OCI-LY7 (cell line): ENCODE measurements around the gene AMOTL2. TPM values are rescaled to one million over a fixed set of nuclear protein-coding genes. Genes with fewer than 3 reads are reported as not detected.

Source experiments
- BruUV-seq: library from RNA; stranded (reverse); fragments of 400-500 nt; replicated peaks from 2 replicates; lab custom pipeline; 2021; lab: Mats Ljungman, UMichigan
- CTCF ChIA-PET: fragments of 300-600 bp; sonication (Branson Sonifier 250); formaldehyde crosslinking; loops from one replicate; lab custom pipeline; 2022; ENCODE audit warnings: antibody characterized with exemption; ENCODE audit not compliant: unreplicated experiment; lab: Charles Lee
- POLR2A ChIA-PET: fragments of 300-600 bp; sonication (Branson Sonifier 250); formaldehyde crosslinking; loops from one replicate; lab custom pipeline; 2022; ENCODE audit warnings: antibody characterized with exemption; lab: Charles Lee
- DNase-seq: peaks from one replicate; pipeline ENCODE4 v3.0.0-alpha.2; 2015; ENCODE audit warnings: low spot score
- H2AFZ ChIP-seq: fragments of 200-600 bp; sonication (generic), shearing (Covaris generic); 2 replicates; pipeline ENCODE4 v1.6.1; 2014; ENCODE audit warnings: mild to moderate bottlenecking, antibody characterized with exemption, low read length, moderate library complexity
- H3K27ac ChIP-seq: fragments of 200-600 bp; sonication (generic); 2 replicates; pipeline ENCODE4 v1.5.1; 2014; ENCODE audit warnings: mixed run types, low read depth, mild to moderate bottlenecking, moderate library complexity, low read length, inconsistent platforms; ENCODE audit not compliant: poor library complexity, severe bottlenecking
- H3K36me3 ChIP-seq: fragments of 200-600 bp; sonication (generic); 2 replicates; pipeline ENCODE4 v1.6.1; 2014; ENCODE audit warnings: mild to moderate bottlenecking, antibody characterized with exemption, low read length, moderate library complexity, mixed read lengths; ENCODE audit not compliant: insufficient read depth
- H3K4me1 ChIP-seq: fragments of 200-600 bp; sonication (generic); 2 replicates; pipeline ENCODE4 v1.5.1; 2014; ENCODE audit warnings: mild to moderate bottlenecking, low read length; ENCODE audit not compliant: insufficient read depth, poor library complexity, severe bottlenecking
- H3K4me2 ChIP-seq: fragments of 200-600 bp; sonication (generic); 2 replicates; pipeline ENCODE4 v1.6.1; 2014; ENCODE audit warnings: mild to moderate bottlenecking, low read length
- H3K4me3 ChIP-seq: fragments of 200-600 bp; sonication (generic); 2 replicates; pipeline ENCODE4 v1.5.1; 2014; ENCODE audit warnings: mild to moderate bottlenecking, low read depth, low read length; ENCODE audit not compliant: poor library complexity, severe bottlenecking
- H3K79me2 ChIP-seq: fragments of 200-600 bp; sonication (generic); 2 replicates; pipeline ENCODE4 v1.6.1; 2016; ENCODE audit warnings: low read depth, mild to moderate bottlenecking, low read length, moderate library complexity, mixed read lengths; ENCODE audit not compliant: insufficient read depth
- H3K9me2 ChIP-seq: fragments of 200-600 bp; sonication (generic); 2 replicates; pipeline ENCODE4 v1.6.1; 2016; ENCODE audit warnings: mild to moderate bottlenecking, low read length, mixed read lengths; ENCODE audit not compliant: insufficient read depth
- H3K9me3 ChIP-seq: fragments of 200-600 bp; sonication (generic); 2 replicates; pipeline ENCODE4 v1.6.1; 2014; ENCODE audit warnings: mild to moderate bottlenecking, mixed run types, low read length, mixed read lengths
- H4K20me1 ChIP-seq: fragments of 200-600 bp; sonication (generic); 2 replicates; pipeline ENCODE4 v1.6.1; 2014; ENCODE audit warnings: mild to moderate bottlenecking, antibody characterized with exemption, low read length, moderate library complexity, mixed read lengths; ENCODE audit not compliant: insufficient read depth
- EZH2phosphoT487 ChIP-seq: fragments of 200-600 bp; sonication (generic); IDR thresholded peaks from 2 replicates; pipeline ENCODE4 v1.6.1; 2018; ENCODE audit warnings: low read depth, borderline replicate concordance, mild to moderate bottlenecking, mixed run types, antibody characterized with exemption, low read length, moderate library complexity, mixed read lengths
- intact Hi-C: fragments of 100-400 bp; cut with micrococcal nuclease; formaldehyde crosslinking; loops from one replicate; pipeline ENCODE4 v1.10.0; 2022; ENCODE audit not compliant: unreplicated experiment
- total RNA-seq, 2 experiments: library from RNA; depleted of rRNA in 1 of 2; stranded (reverse); fragments of >200 nt in 1 of 2; shearing (Covaris generic) in 1 of 2; gene quantifications; 2 replicates each; pipeline ENCODE4 v1.2.3, GENCODE V29; 2014 to 2022
- TF ChIP-seq, protein P1 (sequence below): fragments of 200-600 bp; sonication (generic); conservative IDR thresholded peaks from 2 replicates; pipeline ENCODE4 v1.5.1; 2014; ENCODE audit warnings: mild to moderate bottlenecking, antibody characterized with exemption, low read length, moderate library complexity, mixed read lengths

AMOTL2 gene
- total RNA-seq, 2 experiments from 2014 or later, result not detected

DNA sequence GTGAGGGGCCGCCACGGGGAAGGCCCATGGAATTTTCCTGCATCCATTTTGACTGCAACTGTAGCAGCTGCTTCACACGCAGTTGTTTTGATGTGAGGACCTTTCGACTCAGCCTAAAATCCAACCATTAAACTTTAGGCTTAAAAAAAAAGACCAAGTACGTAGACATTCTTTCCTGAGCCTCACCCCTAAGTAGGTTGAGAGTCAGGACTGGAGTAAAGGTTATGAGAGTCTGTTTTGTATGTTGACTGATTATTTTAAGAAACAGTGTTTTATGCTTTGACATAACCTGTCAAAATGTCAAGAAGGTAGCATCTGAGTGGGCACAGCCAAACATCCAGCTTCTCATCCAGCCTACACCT is 45.7 kb upstream of the AMOTL2 start:
- intact Hi-C loops, result no loop called here
- ChIA-PET POLR2A (interaction anchor here (0.7 kb wide), 1 partner anchor 725 kb away, joined by 3 read pairs; no protein-coding TSS in a partner anchor), CTCF (interaction anchor here (0.5 kb wide), 1 partner anchor 39 kb away, joined by 3 read pairs; no protein-coding TSS in a partner anchor)
- H3K27ac ChIP-seq, result no peak overlapping the region
- no peaks in the 10 kb centered on the region for H4K20me1 ChIP-seq
- no TSS peak for BruUV-seq
- no peaks in the 10 kb centered on the region for H3K9me2 ChIP-seq
- no peaks in the 10 kb centered on the region for H3K4me1 ChIP-seq
- H3K9me3 ChIP-seq, result peaks cover 2% of the 10 kb centered on the region; the same call in 1 of the 2 replicates
- no peaks in the 10 kb centered on the region for H3K79me2 ChIP-seq
- DNase-seq, result no peak
- H3K36me3 ChIP-seq, result no peaks in the 10 kb centered on the region
- no peak overlapping the region for H3K4me2 ChIP-seq
- no peak overlapping the region for H2AFZ ChIP-seq
- no peak overlapping the region for H3K4me3 ChIP-seq
- TF ChIP-seq, protein P1, sequence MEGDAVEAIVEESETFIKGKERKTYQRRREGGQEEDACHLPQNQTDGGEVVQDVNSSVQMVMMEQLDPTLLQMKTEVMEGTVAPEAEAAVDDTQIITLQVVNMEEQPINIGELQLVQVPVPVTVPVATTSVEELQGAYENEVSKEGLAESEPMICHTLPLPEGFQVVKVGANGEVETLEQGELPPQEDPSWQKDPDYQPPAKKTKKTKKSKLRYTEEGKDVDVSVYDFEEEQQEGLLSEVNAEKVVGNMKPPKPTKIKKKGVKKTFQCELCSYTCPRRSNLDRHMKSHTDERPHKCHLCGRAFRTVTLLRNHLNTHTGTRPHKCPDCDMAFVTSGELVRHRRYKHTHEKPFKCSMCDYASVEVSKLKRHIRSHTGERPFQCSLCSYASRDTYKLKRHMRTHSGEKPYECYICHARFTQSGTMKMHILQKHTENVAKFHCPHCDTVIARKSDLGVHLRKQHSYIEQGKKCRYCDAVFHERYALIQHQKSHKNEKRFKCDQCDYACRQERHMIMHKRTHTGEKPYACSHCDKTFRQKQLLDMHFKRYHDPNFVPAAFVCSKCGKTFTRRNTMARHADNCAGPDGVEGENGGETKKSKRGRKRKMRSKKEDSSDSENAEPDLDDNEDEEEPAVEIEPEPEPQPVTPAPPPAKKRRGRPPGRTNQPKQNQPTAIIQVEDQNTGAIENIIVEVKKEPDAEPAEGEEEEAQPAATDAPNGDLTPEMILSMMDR, result no peak
- no peak for TF ChIP-seq EZH2phosphoT487

DNA sequence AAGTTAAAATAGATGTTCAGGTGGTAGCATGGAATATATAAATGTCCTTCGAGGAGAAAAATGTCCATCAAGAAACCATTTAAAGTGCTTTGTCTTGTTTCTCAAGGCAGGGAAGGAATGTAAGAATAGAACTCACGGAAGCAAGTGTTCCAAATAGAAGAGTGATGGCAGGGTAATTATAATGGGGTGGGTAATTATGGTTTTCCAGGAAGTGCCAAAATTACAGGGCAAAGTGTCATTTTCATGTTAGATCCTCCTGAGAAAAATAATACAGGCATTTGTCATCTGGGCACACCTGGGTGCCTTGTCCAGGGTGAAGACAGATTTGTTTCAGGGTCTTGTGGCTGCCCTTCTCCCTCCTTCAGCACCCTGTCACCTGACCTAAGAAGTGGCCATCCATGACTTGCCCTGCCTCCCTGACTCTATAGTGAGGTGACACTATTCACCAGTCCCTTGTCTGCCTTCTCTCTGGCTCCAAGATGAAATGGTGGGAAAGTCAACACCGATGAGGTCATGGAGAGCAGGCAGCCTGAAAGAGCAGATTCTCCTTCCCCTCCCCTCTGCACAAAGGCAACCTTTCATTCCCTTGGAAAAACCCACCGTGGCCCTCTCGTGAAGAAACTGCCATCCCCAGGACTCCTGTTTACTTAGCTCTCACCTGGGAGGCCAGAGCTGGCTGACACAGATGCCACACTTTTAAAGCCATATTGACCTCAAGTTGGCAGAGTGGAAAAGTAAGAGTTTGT is 45.1 kb upstream of the AMOTL2 start:
- Histone ChIP-seq H3K4me1 (no peaks in the 10 kb centered on the region), H3K9me3 (peaks cover 8% of the 10 kb centered on the region; the same call in 1 of the 2 replicates), H4K20me1 (no peaks in the 10 kb centered on the region), H3K36me3 (no peaks in the 10 kb centered on the region), H3K27ac (no peak overlapping the region), H3K4me3 (no peak overlapping the region), H2AFZ (no peak overlapping the region), H3K9me2 (no peaks in the 10 kb centered on the region), H3K79me2 (no peaks in the 10 kb centered on the region), H3K4me2 (no peak overlapping the region)
- no peak for DNase-seq
- ChIA-PET POLR2A (no interaction called here), CTCF (interaction anchor here (0.5 kb wide), 1 partner anchor 39 kb away, joined by 3 read pairs; no protein-coding TSS in a partner anchor)
- intact Hi-C loops, result no loop called here
- TF ChIP-seq, protein P1, result no peak
- no peak for TF ChIP-seq EZH2phosphoT487
- no TSS peak for BruUV-seq

DNA sequence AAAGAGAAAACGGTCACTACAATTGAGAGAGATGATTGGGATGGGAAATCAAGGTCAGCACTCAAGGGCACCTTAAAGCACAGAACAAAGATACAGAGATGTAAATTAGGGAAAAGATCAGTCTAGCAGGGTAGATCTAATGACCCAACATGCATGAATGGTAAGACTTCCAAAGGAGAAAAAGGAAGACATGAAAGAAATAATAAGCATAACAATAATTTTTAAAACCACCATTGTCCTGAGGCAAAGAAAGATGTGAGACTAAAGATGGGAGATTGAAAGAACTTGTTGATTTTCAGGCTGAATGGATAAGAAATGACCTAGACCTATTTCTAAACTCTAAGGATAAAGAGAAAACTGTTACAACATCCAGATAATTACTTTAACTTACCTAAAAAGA is 34.8 kb upstream of the AMOTL2 start:
- no peak for DNase-seq
- no peak overlapping the region for H2AFZ ChIP-seq
- H3K9me2 ChIP-seq, result no peaks in the 10 kb centered on the region
- H3K27ac ChIP-seq, result no peak overlapping the region
- CTCF ChIA-PET, result no interaction called here
- H3K36me3 ChIP-seq, result no peaks in the 10 kb centered on the region
- no TSS peak for BruUV-seq
- no peaks in the 10 kb centered on the region for H3K79me2 ChIP-seq
- TF ChIP-seq, protein P1, result no peak
- TF ChIP-seq EZH2phosphoT487, result no peak
- H4K20me1 ChIP-seq, result no peaks in the 10 kb centered on the region
- no peaks in the 10 kb centered on the region for H3K9me3 ChIP-seq
- POLR2A ChIA-PET, result no interaction called here
- no peaks in the 10 kb centered on the region for H3K4me1 ChIP-seq
- no peak overlapping the region for H3K4me3 ChIP-seq
- H3K4me2 ChIP-seq, result no peak overlapping the region
- intact Hi-C loops, result no loop called here
